SHP77 (cell line): ENCODE data around the gene MYH14.

Experiments
- DNase-seq, 2 experiments: peaks; one replicate each; lab custom pipeline; 2025; lab: John Stamatoyannopoulos, UW

MYH14 gene

DNA sequence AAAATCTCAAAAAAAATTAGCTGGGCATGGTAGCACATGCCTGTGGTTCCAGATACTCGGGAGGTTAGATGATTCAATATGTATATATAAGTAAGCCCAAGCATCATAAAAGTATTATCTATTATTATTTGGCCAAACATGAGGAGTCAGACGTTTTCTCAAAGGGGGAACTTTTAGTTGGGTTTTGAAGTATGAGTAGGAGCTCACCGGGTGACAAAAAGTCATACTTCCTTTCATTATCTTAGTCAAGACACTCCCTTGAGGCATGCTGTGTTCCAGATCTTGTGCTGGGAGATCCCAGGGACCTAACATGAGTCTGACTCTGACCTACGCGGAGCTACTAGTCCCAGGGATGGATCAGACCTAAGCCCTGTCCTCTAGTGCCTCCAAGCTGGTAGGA, 8.2 kb upstream of the MYH14 start:
- DNase-seq, result no peak

- DNase-seq, result no peak
These were observed 7.0 kb upstream of the MYH14 start for GRCh38 chr19:50196322-50196932.

- DNase-seq, result no peak
These were observed 6.1 kb upstream of the MYH14 start for GRCh38 chr19:50197348-50197747.

- no peak for DNase-seq
These were observed 4.8 kb upstream of the MYH14 start for GRCh38 chr19:50198431-50199258.

- no peak for DNase-seq
These were observed 4.2 kb upstream of the MYH14 start for GRCh38 chr19:50199259-50199555.

GRCh38 chr19:50202386-50202785, 1.0 kb upstream of the MYH14 start:
- no peak for DNase-seq

- no peak for DNase-seq
These were observed 501 bp upstream of the MYH14 start for GRCh38 chr19:50202962-50203280.

- no peak for DNase-seq
These were observed 633 bp downstream of the MYH14 start for GRCh38 chr19:50204081-50204428.

DNA sequence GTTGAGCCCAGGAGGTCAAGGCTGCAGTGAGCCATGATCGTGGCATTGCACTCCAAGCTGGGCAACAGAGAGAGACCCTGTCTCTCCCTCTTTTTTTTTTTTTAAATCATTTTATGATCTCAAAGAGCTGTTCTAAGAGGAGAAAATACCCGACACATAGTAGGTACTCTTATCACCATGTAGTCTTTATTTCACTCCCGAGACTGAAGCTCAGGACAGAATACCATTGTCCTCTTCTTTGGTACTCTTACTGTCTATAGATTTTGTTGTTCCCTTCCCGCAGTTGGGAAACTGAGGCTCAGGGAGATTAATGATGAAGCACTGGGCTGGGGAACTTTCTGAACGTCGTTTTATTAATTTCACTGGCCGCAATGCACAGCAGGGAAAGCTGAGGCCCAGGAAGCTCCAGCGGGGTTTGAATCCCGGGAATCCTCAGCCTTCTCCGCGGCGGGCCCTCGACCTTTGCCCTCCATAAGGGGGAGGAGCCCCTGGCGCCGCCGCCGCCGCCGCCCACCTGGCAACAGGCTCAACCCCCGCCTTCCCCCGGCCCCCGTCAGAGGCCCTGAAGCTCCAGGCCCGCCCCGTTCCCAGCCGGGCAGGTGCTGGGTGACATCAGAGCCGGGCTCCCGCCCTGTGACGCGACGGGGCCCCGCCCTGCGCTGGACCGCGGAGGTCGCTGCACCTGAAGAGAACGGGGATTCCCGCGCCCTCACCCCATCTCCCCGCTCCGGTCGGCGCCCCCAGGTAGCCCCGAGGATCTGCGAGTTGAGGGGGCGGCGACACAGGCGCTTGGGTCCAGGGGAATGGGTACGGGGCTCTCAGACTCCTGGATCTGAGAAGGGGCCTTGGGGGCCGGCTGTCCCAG, 1.6 kb downstream of the MYH14 start:
- DNase-seq, result peak; percentile 67 to 82

- no peak for DNase-seq
These were observed 2.3 kb downstream of the MYH14 start for GRCh38 chr19:50205681-50206138.

GRCh38 chr19:50206191-50206590, 2.8 kb downstream of the MYH14 start:
- no peak for DNase-seq

GRCh38 chr19:50207730-50208129, 4.3 kb downstream of the MYH14 start:
- DNase-seq, result no peak

DNA sequence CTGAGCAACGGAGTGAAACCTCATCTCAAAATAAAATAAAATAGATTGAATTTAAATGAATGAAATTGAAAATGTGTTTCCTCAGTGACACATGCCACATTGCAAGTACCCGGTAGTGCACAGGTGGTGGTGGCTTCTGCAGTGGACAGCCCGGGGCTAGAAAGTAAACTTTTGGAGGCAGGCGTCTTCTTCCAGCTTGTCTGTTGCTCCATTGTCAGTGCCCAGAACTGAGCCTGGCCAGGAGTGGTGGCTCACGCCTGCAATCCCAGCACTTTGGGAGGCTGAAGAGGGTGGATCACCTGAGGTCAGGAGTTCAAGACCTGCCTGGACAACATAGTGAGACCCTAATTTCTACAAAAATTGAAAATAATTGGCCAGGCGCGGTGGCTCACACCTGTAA, 5.7 kb downstream of the MYH14 start:
- DNase-seq, result no peak

DNA sequence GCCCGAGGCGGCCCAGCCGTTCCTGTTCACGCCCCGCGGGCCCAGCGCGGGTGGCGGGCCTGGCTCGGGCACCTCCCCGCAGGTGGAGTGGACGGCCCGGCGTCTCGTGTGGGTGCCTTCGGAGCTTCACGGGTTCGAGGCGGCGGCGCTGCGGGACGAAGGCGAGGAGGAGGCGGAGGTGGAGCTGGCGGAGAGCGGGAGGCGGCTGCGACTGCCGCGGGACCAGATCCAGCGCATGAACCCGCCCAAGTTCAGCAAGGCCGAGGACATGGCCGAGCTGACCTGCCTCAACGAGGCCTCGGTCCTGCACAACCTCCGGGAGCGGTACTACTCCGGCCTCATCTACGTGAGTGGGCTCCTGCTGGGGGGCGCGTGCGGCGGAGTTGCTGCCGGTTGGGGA, 7.0 kb downstream of the MYH14 start:
- no peak for DNase-seq

DNA sequence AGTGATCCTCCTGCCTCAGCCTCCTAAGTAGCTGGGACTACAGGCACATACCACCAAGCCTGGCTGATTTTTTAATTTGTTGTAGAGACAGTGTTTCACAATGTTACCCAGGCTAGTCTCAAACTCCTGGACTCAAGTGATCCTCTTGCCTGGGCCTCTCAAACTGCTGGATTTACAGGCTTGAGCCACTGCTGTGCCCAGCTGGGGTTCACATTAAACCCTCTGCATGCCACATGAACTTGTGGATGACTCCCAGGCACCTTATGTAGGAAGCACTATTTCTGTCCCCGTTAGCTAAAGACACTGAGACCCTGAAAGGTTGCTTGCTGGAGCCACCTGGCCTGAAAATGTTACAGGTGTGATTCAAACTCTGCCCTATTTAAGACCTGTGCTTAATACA, 10.5 kb downstream of the MYH14 start:
- DNase-seq, result no peak

- no peak for DNase-seq
These were observed 11.5 kb downstream of the MYH14 start for GRCh38 chr19:50214699-50215543.

GRCh38 chr19:50215820-50216219, 12.4 kb downstream of the MYH14 start:
- no peak for DNase-seq

- no peak for DNase-seq
These were observed 17.7 kb downstream of the MYH14 start for GRCh38 chr19:50221087-50221486.

DNA sequence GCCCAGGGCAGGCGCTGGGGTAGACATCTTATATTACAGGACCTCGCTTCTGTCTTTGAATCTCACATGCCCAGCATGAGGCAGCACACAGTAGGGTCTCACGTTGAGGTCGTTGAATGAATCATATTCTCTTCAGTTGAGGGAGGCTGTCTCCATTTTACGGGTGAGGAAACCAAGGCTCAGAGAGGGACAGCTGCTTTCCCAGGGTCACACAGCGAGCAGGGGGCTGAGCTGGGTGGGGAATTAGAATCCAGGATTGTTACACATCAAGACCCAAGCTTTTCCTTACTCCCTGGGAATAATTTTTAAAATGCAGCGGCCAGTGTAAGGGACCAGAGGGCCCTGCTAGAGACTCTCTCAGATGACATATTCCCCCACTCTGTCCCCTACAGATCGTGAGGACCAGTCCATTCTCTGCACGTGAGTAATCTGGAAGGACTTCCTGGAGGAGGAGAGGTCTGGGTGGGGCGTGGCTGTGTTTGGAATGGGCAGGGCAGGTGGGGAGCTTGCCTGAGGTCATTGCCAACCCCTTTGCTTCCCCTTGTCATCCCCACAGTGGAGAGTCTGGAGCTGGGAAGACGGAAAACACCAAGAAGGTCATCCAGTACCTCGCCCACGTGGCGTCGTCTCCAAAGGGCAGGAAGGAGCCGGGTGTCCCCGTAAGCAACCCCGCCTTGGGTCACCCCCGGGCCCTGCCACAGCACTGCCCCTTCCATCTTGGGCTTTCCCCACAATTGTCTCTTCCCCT, 19.4 kb downstream of the MYH14 start:
- DNase-seq, result no peak

DNA sequence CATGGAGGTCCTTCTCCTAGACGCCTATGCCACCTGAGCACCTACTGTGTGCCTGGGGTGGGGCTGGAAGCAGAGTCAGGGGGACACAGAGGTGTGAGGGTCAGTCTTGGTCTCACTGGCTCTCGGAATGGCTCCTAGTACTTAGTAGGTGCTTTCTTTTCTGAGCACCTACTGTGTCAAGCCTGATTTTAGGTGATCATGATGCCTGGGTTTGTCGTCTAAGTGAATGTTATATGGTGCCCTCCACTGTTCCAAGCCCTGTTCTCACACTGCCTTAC, 20.0 kb downstream of the MYH14 start:
- no peak for DNase-seq

GRCh38 chr19:50224986-50225747, 21.7 kb downstream of the MYH14 start:
- DNase-seq, result no peak
